Neural crest cell (in vitro differentiated cells): Measurements from ENCODE around the gene GTF3C5. TPM values are rescaled to one million over a fixed set of nuclear protein-coding genes. Genes with fewer than 3 reads are reported as not detected.

Experiments
- DNase-seq: peaks from one replicate; pipeline ENCODE4 v3.0.0; 2021; ENCODE audit warnings: low read depth, mixed read lengths, low spot score
- H3K27ac Mint-ChIP-seq: one replicate; pipeline ENCODE4 v1.8.0; 2021; ENCODE audit warnings: mild to moderate bottlenecking, mixed read lengths; ENCODE audit not compliant: unreplicated experiment
- H3K27me3 Mint-ChIP-seq: 2 replicates; pipeline ENCODE4 v1.8.0; 2021; ENCODE audit warnings: low read depth, mild to moderate bottlenecking, mixed read lengths
- H3K36me3 Mint-ChIP-seq: 2 replicates; pipeline ENCODE4 v1.8.0; 2021; ENCODE audit warnings: low read depth, mild to moderate bottlenecking, mixed read lengths
- H3K4me1 Mint-ChIP-seq: 2 replicates; pipeline ENCODE4 v1.8.0; 2021; ENCODE audit warnings: mixed read lengths
- H3K4me3 Mint-ChIP-seq: one replicate; pipeline ENCODE4 v1.8.0; 2021; ENCODE audit warnings: mild to moderate bottlenecking, mixed read lengths
- H3K9me3 Mint-ChIP-seq: 2 replicates; pipeline ENCODE4 v1.8.0; 2021; ENCODE audit warnings: mixed read lengths
- total RNA-seq: library from RNA; stranded (reverse); gene quantifications from 2 replicates; pipeline ENCODE4 v1.2.1, GENCODE V29; 2021
- TF ChIP-seq, protein P1 (sequence below): fragments of 200-600 bp; sonication (generic); conservative IDR thresholded peaks from 2 replicates; pipeline ENCODE4 v1.5.0; 2021; ENCODE audit warnings: antibody characterized with exemption, mild to moderate bottlenecking

The GTF3C5 gene
- total RNA-seq, 1 donor from 2014 or later, result 108 TPM

DNA sequence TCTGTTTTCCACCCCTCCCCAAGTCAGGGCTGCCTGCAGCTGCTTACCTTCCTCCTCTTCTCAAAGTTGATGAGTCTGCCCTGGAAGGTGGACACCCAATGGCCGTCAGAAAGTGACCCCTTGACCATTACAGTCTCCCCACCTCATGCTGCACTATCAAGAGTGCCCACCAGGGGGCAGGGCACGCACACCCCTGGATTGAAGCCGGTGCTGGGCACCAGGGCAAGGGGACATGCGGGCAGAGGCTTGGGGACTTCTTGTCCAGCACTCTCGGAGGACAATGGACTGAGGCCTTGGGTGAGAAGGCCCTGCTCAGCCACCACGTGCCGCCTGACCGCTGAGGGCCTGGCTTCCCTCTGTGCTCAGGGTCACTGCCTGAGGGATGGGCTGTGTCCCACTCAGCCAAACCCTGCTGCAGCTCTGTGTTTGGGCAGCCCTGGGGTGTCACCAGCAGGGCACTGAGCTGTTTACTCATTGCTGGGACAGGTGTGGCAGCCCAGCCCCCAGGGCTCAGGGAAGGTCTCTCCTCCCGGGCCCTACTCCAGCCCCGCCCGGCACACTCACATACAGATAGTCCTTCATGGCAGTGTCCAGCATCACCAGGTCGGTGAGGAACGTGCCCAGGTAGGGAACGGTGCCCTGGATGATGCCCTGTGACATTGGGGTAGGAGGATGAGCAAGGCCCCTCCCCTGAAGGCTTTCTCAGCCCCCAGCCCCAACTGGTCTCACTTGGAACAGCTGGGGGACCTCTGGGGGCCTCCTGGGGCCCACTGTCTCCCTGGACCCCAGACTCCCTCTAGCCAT lies 72.6 kb downstream of the GTF3C5 start:
- peak overlapping the region; percentile 68 for H3K27ac Mint-ChIP-seq
- TF ChIP-seq, protein P1, sequence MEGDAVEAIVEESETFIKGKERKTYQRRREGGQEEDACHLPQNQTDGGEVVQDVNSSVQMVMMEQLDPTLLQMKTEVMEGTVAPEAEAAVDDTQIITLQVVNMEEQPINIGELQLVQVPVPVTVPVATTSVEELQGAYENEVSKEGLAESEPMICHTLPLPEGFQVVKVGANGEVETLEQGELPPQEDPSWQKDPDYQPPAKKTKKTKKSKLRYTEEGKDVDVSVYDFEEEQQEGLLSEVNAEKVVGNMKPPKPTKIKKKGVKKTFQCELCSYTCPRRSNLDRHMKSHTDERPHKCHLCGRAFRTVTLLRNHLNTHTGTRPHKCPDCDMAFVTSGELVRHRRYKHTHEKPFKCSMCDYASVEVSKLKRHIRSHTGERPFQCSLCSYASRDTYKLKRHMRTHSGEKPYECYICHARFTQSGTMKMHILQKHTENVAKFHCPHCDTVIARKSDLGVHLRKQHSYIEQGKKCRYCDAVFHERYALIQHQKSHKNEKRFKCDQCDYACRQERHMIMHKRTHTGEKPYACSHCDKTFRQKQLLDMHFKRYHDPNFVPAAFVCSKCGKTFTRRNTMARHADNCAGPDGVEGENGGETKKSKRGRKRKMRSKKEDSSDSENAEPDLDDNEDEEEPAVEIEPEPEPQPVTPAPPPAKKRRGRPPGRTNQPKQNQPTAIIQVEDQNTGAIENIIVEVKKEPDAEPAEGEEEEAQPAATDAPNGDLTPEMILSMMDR, result peak; percentile 88
- no peak overlapping the region for H3K4me3 Mint-ChIP-seq
- no peaks in the 10 kb centered on the region for H3K27me3 Mint-ChIP-seq
- no peaks in the 10 kb centered on the region for H3K4me1 Mint-ChIP-seq
- DNase-seq, result peak; percentile 80
- peaks cover 19% of the 10 kb centered on the region for H3K36me3 Mint-ChIP-seq
- no peaks in the 10 kb centered on the region for H3K9me3 Mint-ChIP-seq

DNA sequence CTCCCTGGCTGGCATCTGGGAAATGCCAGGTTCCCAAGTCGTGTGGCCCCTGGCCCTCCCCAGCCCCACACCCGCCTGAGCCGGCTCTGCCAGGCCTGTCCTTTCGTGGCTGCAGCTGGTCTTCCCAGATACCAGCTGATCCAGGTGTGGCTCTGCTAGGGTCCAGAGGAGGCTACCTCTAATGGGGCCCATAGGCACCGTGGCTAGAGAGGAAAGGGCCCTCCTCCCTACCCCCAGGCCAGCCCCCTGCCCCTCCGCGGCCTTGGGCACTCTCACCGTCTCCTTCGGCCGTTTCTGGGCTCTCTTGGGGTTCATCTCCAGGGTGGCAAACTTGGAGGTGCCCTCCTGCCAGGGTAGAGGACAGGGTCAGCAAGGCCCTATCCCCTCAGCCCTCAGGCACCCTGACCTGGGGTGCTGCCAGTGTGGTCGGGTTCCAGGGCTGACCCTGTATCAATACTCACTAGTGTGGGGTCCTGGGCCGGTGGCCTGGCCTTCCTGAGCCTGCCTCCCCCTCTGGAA lies 73.2 kb downstream of the GTF3C5 start:
- DNase-seq, result no peak
- Mint-ChIP-seq H3K36me3 (peaks cover 14% of the 10 kb centered on the region), H3K27me3 (no peaks in the 10 kb centered on the region), H3K9me3 (no peaks in the 10 kb centered on the region), H3K27ac (no peak overlapping the region), H3K4me1 (no peaks in the 10 kb centered on the region), H3K4me3 (no peak overlapping the region)
- TF ChIP-seq, protein P1, result no peak

DNA sequence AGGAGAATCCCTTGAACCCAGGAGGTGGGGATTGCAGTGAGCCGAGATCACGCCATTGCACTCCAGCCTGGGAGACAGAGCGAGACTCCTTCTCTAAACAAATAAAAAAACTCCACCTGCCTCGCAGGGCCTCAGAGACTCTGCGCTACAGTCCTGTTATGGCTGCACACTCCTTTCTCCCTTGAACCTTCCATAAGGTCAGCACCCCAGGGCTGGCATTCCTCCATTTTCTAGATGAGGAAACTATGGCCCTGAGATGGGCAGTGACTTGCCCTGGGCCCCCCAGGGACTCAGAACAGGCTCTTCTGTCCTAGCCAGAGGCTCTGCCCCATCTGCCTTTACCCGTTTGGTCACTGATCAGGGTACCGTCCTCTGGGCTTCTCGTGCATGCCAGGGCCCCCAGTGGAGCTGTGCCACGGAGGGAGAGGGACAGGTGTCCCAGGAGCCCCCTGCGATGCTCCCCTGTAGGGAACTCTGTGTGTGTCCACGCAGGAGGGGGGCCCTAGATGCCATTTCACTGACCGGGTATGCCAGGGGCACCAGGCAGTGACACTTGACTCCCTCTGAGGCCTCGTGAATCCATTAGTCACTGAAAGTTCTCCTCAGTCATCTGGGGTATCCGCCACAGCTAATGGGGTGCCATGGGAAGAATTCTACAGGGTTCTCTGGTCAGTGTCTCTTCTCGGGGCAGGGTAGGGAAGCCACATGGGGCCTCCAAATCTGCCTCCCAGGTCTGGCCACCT lies 74.1 kb downstream of the GTF3C5 start:
- Mint-ChIP-seq H3K4me1 (no peaks in the 10 kb centered on the region), H3K9me3 (no peaks in the 10 kb centered on the region), H3K4me3 (no peak overlapping the region), H3K27ac (peak overlapping the region; percentile 43), H3K27me3 (no peaks in the 10 kb centered on the region), H3K36me3 (peaks cover 10% of the 10 kb centered on the region)
- TF ChIP-seq, protein P1, result no peak
- no peak for DNase-seq

DNA sequence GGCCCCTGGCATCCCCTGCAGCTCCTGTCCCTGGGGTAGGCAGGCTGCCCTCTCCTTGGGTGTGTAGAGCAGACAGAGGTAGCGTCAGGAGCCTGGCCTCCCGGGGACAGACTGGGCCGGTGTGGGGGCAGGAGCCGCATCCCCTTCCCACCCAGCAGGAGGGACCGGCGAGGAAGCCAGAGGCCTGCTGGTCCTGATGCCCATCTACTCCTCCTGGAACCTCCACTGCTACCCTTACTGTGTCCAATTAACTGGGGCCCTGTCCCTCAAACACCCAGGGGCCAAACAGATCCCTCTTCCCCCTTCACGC lies 74.6 kb downstream of the GTF3C5 start:
- TF ChIP-seq, protein P1, result no peak
- no peak for DNase-seq
- H3K27ac Mint-ChIP-seq, result no peak overlapping the region
- H3K4me3 Mint-ChIP-seq, result no peak overlapping the region
- H3K4me1 Mint-ChIP-seq, result no peaks in the 10 kb centered on the region
- no peaks in the 10 kb centered on the region for H3K9me3 Mint-ChIP-seq
- no peaks in the 10 kb centered on the region for H3K27me3 Mint-ChIP-seq
- H3K36me3 Mint-ChIP-seq, result peaks cover 10% of the 10 kb centered on the region

DNA sequence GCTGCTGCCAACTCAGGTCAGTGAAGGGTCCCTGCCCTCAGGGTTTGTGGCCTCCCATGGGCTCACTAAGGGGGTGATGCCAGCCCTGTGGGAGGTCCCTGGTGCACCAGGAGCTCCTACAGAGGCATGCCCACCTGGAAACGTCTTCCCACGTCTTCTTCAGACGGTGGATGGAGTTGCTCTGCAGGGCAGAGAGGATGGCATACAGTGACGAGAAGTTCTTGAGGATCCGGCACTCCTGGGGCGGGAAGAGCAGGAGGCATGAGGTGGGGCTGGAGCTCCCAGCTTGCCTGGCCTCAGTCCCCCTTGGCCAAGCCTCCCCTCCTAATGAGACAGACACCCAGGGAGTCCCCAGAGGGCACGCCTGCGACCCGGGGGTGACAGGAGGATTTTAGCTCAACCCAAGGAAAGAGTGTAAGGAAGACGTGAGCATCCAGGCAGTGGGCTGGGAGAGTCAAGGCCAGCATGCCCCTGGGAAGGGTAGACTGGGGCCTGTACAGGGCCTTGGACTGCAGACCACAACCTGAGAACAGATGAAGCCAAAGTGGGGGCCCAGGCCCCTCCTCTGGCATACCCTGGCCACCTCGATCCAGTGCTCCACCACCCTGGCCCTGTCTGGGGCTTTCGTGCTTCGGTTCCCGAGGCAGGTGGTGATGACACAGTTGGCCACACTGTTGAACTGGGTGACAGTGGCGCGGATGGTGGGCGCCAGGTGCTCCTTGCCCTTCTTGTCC lies 75.9 kb downstream of the GTF3C5 start:
- Mint-ChIP-seq H3K9me3 (no peaks in the 10 kb centered on the region), H3K36me3 (peaks cover 7% of the 10 kb centered on the region), H3K4me1 (no peaks in the 10 kb centered on the region), H3K27me3 (no peaks in the 10 kb centered on the region), H3K27ac (no peak overlapping the region), H3K4me3 (no peak overlapping the region)
- TF ChIP-seq, protein P1, result no peak
- DNase-seq, result no peak
